HFFc6 (cell line): Measurements from ENCODE around the gene GABARAPL2. TPM values are rescaled to one million over a fixed set of nuclear protein-coding genes. Genes with fewer than 3 reads are reported as not detected.

Source experiments
- DNase-seq: peaks from one replicate; pipeline ENCODE4 v3.0.0-alpha.2; 2018
- H3K27ac Mint-ChIP-seq: 2 replicates; pipeline ENCODE4 v1.8.0; 2020; ENCODE audit warnings: mild to moderate bottlenecking, mixed read lengths
- H3K27me3 Mint-ChIP-seq: 2 replicates; pipeline ENCODE4 v1.8.0; 2021; ENCODE audit warnings: mild to moderate bottlenecking, moderate library complexity, mixed read lengths; ENCODE audit not compliant: insufficient read depth
- H3K36me3 Mint-ChIP-seq: 2 replicates; pipeline ENCODE4 v1.8.0; 2021; ENCODE audit warnings: low read depth, mixed read lengths
- H3K4me1 Mint-ChIP-seq: 2 replicates; pipeline ENCODE4 v1.8.0; 2020; ENCODE audit warnings: low read depth, mixed read lengths
- H3K4me3 Mint-ChIP-seq: 2 replicates; pipeline ENCODE4 v1.8.0; 2020; ENCODE audit warnings: mild to moderate bottlenecking, moderate library complexity, mixed read lengths
- H3K9me3 Mint-ChIP-seq: 2 replicates; pipeline ENCODE4 v1.8.0; 2020; ENCODE audit warnings: mild to moderate bottlenecking, mixed read lengths
- total RNA-seq, 6 experiments: library from RNA; stranded (reverse); fragmentation: NEBNext Ultra II Directional; extraction: Animal tissue kit (Norgen Biotek cat#: 25700); gene quantifications; 2 replicates in 1 of 6; 3 replicates in 5 of 6; pipeline ENCODE4 v1.2.3, GENCODE V29; 2021
- TF ChIP-seq, protein P1 (sequence below): fragments of 200-600 bp; sonication (generic); IDR thresholded peaks from 2 replicates; pipeline ENCODE4 v1.5.0; 2021; ENCODE audit warnings: antibody characterized with exemption, mild to moderate bottlenecking

The GABARAPL2 gene
- total RNA-seq, 6 experiments from 2014 or later: 82.0 to 114 (median 100) TPM

DNA sequence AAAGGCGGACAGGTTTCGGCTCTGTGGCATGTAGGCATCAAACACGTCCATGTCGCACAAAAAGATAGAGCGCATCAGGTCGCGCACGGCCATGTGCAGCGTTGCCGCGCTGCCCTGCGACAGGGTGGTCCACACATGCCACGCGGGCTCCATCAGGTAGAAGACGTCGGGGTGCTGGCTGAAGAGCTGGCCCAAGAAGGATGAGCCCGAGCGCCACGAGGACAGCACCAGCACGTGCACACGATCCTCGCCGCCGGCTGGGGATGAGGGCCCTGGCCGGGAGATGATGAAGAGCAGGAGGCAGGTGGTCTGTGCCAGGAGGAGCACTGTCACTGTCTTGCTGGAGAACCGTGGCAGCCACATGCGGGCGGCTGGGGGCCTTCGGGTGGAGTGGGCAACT, 36.2 kb upstream of the GABARAPL2 start:
- H3K36me3 Mint-ChIP-seq: no peaks in the 10 kb centered on the region
- DNase-seq: no peak
- H3K27me3 Mint-ChIP-seq: peaks cover 20% of the 10 kb centered on the region
- H3K4me3 Mint-ChIP-seq: no peak overlapping the region
- H3K9me3 Mint-ChIP-seq: no peaks in the 10 kb centered on the region
- TF ChIP-seq, protein P1, sequence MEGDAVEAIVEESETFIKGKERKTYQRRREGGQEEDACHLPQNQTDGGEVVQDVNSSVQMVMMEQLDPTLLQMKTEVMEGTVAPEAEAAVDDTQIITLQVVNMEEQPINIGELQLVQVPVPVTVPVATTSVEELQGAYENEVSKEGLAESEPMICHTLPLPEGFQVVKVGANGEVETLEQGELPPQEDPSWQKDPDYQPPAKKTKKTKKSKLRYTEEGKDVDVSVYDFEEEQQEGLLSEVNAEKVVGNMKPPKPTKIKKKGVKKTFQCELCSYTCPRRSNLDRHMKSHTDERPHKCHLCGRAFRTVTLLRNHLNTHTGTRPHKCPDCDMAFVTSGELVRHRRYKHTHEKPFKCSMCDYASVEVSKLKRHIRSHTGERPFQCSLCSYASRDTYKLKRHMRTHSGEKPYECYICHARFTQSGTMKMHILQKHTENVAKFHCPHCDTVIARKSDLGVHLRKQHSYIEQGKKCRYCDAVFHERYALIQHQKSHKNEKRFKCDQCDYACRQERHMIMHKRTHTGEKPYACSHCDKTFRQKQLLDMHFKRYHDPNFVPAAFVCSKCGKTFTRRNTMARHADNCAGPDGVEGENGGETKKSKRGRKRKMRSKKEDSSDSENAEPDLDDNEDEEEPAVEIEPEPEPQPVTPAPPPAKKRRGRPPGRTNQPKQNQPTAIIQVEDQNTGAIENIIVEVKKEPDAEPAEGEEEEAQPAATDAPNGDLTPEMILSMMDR: no peak
- H3K27ac Mint-ChIP-seq: no peak overlapping the region
- H3K4me1 Mint-ChIP-seq: no peaks in the 10 kb centered on the region

DNA sequence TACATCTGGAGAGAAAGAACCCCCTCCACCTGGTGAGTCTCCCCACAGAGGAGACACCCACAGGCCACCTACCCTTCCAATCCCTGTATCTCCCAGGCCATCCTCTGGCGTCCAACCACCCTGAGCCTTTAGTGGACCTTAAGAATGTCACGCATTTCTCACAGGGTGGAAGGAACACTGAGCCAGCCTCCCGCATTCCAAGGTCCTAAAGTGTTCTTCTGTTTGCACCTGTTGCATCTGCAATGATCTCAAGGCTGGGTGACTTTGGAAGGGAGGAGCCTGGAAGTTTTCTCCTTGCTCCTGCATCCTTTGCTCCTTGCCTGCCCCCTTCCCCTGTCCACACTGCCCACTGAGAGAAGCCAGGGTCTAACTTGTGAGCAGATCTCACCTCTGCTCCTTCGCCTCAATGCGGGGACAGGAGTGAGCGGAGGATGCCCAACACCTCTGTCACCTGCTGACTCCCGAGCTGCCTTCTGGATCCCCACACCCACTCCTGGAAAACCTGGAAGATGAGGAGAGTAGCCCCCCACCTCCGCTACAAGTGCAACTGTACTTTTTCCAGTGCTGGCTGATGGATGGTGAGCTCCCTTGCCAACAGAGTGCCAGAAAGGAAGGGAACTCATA, 33.9 kb upstream of the GABARAPL2 start:
- Mint-ChIP-seq H3K4me3 (no peak overlapping the region), H3K27me3 (peaks cover 13% of the 10 kb centered on the region), H3K36me3 (no peaks in the 10 kb centered on the region), H3K4me1 (no peaks in the 10 kb centered on the region), H3K27ac (no peak overlapping the region), H3K9me3 (no peaks in the 10 kb centered on the region)
- no peak for DNase-seq
- TF ChIP-seq, protein P1: no peak

DNA sequence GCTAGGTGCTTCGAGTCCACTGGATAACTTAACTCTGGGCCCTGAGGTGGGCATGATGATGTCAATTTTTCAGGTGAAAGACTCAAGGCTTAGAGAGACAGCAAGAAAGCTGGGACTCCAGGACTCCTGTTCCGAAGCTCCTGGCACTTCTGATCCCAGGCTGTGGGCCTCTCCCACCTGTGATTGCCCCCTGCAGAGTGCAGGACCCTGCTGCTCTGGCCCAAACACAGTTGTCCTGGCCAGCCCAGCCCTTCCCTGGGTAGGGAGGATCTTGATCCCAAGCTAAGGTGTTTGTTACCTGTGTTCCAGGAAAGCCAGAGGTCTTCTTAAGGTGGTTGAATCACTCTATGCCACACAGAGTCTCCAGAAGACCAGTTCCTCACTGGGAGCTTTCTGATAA, 33.4 kb upstream of the GABARAPL2 start:
- Mint-ChIP-seq H3K9me3 (no peaks in the 10 kb centered on the region), H3K4me3 (no peak overlapping the region), H3K27me3 (peaks cover 13% of the 10 kb centered on the region), H3K4me1 (no peaks in the 10 kb centered on the region), H3K27ac (no peak overlapping the region), H3K36me3 (no peaks in the 10 kb centered on the region)
- DNase-seq: no peak
- TF ChIP-seq, protein P1: no peak

DNA sequence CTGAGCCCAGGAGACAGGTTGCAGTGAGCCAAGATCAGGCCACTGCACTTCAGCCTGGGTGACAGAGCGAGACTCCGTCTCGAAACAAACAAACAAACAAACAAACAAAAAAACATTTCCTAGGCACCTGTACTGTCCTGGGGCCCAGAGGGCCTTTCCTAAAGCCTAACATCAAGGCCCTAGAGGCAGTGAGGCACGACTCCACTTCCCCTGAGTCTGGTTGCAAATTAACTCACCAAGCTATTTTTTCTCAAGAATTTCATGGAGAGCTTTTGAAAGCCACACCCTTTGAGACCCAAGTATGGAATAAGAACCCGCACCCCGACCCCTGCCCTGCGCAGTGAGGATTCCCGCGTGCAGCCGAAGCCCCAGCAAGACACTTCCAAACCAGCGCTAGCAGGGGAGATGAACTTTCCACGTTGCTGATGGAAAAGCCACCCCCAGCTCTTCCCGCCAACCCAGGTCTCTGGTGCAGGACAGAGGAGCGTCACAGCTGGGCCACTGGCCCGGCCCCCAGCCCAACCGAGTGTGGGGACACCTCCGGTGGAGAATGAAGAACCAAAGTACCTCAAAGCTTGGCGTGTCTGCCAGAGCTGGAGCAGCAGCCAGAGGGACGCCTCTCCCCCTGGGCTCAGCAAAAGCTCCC, 31.5 kb upstream of the GABARAPL2 start:
- TF ChIP-seq, protein P1: no peak
- no peak for DNase-seq
- Mint-ChIP-seq H3K4me1 (no peaks in the 10 kb centered on the region), H3K9me3 (no peaks in the 10 kb centered on the region), H3K36me3 (no peaks in the 10 kb centered on the region), H3K4me3 (no peak overlapping the region), H3K27ac (no peak overlapping the region), H3K27me3 (peaks cover 13% of the 10 kb centered on the region)

DNA sequence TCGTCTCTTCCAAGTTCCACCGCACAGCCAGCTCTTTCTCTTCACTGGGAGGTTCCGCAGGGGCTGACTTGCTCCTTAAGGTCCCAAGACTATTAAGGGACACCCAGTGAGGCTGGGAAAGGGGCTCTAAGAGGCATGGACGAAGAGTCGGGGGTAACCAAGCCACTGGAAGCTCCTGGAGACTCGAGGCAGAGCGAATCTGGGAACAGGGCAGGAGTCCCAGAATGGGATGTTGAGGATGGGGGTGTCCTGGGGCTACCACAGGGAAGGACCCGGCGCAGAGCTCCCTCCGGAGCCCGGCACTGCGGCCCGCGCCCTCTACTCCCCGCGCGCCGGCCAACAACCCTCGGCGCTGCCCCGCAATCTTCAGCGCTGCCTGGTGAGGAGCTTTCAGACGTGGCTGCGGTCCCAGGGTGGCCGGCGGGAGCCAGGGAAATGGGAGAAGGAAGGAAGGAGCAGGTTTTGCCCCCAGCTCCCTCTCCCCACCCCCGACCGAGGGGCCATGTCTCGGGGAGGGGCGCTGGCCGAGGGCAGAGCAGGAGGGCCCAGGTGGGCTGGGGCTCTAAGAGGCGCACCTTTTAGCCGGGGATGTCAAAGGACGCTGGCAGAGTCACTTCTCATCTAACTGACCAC, 30.9 kb upstream of the GABARAPL2 start:
- no peak for DNase-seq
- H3K9me3 Mint-ChIP-seq: no peaks in the 10 kb centered on the region
- H3K4me3 Mint-ChIP-seq: no peak overlapping the region
- TF ChIP-seq, protein P1: no peak
- H3K27ac Mint-ChIP-seq: no peak overlapping the region
- peaks cover 13% of the 10 kb centered on the region for H3K27me3 Mint-ChIP-seq
- H3K4me1 Mint-ChIP-seq: no peaks in the 10 kb centered on the region
- no peaks in the 10 kb centered on the region for H3K36me3 Mint-ChIP-seq
